Activated CD8-positive, alpha-beta memory T cell treated with anti-CD3 and anti-CD28 coated beads for 24 hours (primary cell): ENCODE data around the gene FUCA2.

ENCODE experiments used
- DNase-seq: peaks from one replicate; pipeline ENCODE4 v3.0.0-alpha.2; 2020

FUCA2 gene

DNA sequence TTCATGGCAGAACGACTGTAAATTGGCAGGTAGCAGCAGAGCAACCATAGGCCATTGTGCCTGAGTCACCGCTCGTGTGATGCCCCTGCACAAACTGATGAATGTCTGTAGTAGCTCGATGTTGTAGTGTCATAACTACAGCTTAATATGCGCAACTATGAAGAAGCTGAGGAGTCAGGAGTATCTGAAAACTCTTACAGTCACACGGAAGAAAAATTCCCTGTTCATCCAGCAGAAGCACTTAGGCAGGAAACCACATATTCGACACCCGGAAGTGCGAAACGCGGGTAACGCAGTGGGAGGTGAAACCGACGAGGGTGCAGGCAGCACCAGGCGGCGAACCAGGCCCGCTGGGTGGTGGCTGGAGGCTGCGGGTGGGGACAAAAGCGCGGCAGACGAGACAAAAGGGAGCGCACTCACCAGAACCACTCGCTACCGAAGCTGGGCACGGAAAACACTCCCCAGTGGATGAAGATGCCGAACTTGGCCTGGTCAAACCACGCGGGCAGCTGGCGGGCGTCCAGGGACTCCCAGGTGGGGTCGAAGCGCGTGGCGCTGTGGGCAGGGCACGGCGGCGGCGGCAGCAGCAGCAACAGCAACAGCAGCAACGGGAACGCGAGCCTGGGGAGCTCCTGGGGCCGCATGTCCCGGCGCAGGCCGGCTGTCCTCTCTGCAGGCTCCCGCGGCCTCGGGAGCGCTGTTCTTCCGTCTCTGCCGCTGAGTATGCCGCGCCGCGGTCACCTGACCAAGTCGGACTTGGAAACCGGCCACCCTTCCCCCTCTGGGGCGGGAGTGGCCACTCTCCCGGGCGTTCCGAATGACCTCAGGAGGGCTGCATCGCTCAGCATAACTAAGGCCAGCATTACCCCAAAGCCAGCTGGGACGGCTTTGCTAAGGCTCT is at the start of gene FUCA2:
FUCA2 (minus strand) TSS at position 730 of the 901 bp plus-strand sequence; CDS start at position 644, 86 bp downstream.
- peak; percentile 87 for DNase-seq

- no peak for DNase-seq
Observed at GRCh38 chr6:143561105-143561704, 49.7 kb upstream of the FUCA2 start.

DNA sequence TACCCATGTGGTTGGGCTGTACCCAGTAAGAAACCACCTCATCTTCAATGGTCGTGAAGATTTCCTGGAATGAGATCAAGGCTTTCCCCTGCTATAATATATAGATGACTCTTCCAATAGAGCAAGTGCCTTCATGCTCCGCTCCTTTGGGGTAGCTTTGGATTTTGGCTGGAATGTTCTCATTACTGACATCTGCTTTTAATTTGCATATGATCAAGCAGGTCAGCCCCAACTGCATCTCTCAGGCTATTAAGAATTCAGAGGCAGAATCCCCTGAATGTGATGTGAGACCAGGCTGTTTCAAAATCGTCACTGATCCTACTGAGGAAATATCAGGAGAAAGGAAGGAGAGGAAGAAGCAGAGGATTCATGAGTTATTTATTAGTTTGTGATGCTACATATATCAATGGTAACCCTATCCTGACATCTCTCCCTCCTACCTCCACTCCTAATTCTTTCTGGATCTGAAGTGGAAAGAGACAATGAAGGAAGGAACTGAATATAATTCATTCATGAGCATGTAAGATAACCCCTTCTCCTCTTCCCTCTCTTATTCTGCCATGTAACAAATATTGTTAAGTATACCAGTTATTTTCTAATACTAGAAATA is 47.6 kb upstream of the FUCA2 start:
- no peak for DNase-seq

- DNase-seq = no peak
Observed at GRCh38 chr6:143556529-143556928, 45.0 kb upstream of the FUCA2 start.

DNA sequence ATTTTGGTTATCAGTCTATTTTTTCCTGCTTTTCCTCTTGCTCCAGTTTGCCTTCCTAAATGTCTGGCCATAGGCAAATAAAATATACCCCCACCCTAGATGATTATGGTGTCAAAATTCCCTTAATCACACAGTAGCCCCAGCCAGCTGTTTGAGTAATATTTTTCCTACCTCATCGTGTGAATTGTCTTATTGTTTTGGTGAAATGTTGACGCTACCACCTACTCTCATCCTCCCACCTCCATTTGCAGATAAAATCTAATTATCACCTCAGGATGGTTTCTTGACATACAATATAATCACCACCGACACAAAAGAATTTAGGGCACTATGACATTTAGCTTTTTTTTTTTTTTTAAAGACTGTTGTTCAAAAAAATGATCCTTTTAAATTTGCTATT is 44.1 kb upstream of the FUCA2 start:
- no peak for DNase-seq

DNA sequence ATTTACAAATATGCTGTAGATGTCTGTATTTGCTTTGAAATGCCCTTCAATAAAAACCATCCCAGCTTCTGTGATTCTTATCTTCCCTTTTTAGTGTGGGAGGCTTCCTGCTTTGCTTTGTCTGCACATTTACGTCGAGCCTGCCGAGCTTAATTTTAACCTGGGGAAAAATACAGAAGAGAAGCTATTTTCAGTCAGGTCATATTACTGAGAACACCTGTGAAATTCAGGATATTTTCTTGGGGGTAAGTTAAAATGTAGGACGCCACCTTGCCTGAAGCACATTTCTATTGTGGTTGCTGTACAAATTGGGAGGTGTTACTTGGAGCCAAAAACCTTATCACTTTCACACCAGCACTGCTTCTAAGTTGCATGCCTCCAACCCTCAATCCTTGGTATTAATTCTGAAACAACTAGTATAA is 43.6 kb upstream of the FUCA2 start:
- DNase-seq = no peak

GRCh38 chr6:143553337-143553736 is 41.8 kb upstream of the FUCA2 start:
- no peak for DNase-seq

DNA sequence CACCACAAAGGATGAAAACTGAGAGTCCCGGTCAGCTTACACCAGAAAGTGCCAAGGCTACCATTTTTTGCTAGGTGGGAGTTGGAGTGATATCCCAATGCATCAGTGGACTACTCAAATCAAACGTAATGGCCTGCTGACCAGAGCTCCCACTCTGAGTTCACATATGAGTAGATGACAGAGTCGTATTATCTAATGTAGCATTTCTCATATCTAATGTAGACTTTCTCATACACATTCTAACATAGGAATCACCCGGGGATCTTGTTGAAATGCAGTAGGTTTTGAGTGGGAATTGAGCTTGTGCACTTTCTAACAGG is 38.4 kb upstream of the FUCA2 start:
- DNase-seq = no peak

DNA sequence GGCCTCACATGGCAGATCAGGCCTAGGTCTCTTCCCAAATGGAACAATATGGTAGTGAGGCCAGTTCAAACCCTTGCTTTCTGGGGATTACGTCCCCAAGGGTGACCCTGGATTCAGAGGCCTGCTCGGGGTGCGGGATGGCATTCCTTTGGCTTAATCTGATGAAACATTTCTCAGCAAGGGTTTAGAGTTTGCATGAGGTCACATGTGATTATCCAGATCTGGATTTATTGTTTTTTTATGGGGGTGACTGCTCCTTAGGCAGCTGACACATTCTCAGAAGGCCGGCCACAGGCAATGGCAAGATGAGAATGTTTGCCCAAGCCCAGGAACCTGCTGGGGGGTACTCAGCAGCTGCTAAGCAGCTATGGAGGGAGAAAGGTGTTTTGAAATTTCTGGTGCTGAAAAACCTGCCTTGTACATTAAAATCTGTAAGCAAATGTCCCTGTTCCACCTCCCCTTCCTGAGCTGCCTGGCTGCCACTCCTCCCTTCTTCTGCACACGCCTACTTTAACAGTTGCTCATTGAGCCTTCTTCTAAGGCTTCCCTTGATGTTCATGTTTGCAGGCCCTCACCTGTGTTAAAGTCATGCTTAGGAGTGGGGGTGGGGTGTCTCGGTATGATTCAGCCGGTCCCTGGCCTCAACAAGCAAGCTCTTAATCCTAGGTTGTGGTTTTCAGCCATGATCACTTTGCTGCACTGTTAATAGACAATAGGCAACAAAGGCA is 37.9 kb upstream of the FUCA2 start:
- DNase-seq = no peak

GRCh38 chr6:143546599-143546998 is 35.1 kb upstream of the FUCA2 start:
- DNase-seq = no peak

DNA sequence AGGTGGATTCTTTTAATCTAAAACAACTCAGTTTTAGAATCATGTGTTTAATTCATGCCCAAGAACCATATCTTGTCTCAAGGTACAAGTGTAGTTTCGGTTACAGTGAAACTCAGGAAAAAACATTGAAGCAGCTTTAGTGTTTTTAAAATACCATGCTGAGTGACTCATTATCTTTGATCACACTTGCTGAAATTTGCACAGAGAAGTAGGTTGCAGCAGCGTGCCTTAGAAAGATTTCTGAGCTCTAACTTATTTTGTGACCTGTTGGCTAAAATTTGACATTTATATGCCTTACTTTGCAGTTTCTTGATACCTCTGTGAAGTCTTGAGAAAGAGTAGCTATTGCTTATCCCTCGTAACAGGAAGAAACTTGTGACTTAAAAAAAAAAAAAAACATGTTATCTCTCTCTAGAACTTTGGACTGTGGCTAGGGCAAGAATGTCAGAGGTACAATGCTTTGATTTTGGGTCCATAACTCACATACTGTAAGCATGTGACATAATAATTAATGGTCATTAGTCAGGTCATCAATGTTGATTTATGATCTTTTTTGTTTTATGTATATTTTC is 34.5 kb upstream of the FUCA2 start:
- no peak for DNase-seq

GRCh38 chr6:143545165-143545564 is 33.6 kb upstream of the FUCA2 start:
- no peak for DNase-seq

DNA sequence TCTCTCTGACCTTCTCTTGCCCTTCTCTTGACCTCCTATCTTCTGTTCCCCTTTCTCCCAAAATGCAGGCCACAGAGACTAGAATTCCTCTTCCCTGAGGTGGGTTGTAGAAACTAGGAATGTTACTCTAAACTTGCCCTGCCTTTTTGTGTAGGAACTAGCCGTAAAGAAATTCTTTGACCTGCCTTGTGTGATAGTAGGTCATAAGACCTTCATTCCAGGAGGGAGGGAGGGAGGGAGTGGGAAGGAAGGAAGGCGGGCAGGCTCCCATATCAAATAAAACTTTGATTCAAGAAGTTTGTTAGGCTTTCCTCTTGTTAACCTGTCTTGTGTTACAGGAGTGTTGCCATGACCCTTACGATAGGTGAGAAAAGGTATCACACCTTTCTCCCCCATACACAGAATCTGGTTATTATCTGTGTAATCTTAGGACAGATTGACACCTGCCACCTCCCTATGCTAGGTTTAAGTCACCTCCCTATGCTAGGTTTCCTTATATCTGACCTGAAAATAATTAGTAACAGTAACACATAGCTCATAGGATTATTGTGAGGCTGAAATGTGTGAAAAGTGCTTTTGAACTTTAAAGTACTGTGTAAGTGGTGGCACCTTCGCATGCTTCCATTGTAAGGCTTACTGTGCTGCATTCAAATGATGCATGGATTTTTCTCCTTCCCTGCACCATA is 32.6 kb upstream of the FUCA2 start:
- DNase-seq = no peak

DNA sequence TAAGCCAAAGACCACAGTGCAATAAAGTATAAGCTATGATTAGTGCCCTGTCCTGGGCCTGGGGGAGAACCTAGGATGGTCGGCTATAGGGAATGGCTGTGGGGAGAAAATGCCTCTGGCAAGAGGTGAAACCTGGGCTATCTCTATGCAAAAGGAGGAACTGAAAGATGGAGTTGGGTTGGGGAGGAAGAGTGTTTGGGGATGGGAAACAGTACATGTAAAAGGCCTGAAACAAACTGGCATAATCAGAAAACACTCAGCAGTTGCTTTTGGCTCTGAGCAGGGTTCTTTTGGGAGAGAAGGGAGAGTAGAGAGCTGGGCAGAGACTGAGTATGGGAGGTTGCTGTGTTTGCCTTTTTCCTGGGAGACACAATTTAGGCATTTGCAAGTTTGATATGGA is 31.9 kb upstream of the FUCA2 start:
- no peak for DNase-seq

GRCh38 chr6:143542888-143543287 is 31.4 kb upstream of the FUCA2 start:
- DNase-seq = no peak

- DNase-seq = no peak
Observed at GRCh38 chr6:143540192-143540591, 28.7 kb upstream of the FUCA2 start.

- no peak for DNase-seq
Observed at GRCh38 chr6:143539734-143540133, 28.2 kb upstream of the FUCA2 start.

DNA sequence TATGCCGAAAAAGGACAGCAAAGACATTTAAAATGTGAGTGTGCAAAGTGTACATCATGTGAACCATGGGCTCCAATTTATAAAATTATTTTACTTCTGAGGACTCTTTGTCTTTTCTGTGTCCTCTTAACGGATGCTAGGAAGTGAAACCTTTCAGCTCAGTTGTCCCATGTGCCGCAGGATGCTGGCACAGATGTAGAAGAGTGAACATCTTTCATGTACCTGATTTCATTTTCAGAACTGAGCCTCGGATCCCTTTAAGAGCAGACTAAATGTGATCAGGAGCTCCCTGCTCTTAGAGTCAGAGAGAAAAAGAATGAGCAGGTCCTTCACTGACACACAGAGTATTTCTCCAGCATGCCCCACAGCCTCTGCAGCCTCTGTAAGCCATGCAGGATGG is 27.6 kb upstream of the FUCA2 start:
- no peak for DNase-seq

GRCh38 chr6:143538374-143538773 is 26.9 kb upstream of the FUCA2 start:
- DNase-seq = no peak

- peak; percentile 82 for DNase-seq
Observed at GRCh38 chr6:143536866-143537691, 25.6 kb upstream of the FUCA2 start.

DNA sequence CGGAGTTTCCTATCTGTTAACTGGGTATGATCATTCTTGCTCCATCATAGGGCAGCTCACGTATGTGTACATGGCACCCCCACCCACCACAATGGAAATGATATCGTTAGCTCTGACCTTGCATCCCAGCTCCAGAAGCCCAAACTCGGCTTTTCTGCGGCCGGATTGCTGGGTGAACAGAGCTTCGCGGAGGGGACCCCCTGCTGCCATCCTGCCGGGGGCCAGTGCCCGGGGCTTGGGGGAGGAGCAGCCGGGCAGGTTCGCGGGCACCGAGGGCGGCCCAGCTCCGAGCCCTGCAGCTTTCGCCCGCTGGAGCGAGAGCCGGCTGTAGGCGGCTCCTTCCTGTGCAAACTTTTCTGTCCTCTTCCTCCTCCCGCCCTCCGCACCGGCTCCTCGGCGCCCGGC is 24.9 kb upstream of the FUCA2 start:
- DNase-seq = peak; percentile 80

GRCh38 chr6:143535189-143535614 is 23.7 kb upstream of the FUCA2 start:
- no peak for DNase-seq
